HG03342 (cell line): Measurements from ENCODE around the gene RPL32.
A peak's percentile ranks its signal among the peaks of the same experiment; 100 is the strongest.
"Not testable (repeated sequence)": the region's sequence is repeated elsewhere in the genome, so short reads cannot be mapped to it uniquely, and the experiment has no call there.

Source experiments
- ATAC-seq: cut with Tn5 transposase; IDR thresholded peaks from one replicate; pipeline ENCODE4 v1.9.1; 2021; ENCODE audit warnings: mild to moderate bottlenecking, moderate library complexity; ENCODE audit not compliant: unreplicated experiment

RPL32 gene

GRCh38 chr3:12841149-12841969 lies at the start of gene RPL32:
Gene RPL32, minus strand, starts transcription at chr3:12841565. Its CDS starts 1,328 bp downstream, at chr3:12840237.
- peak; percentile 83 for ATAC-seq

GRCh38 chr3:12890610-12891390 lies 49.4 kb upstream of the RPL32 start:
- no peak for ATAC-seq

GRCh38 chr3:12886736-12887135 lies 45.4 kb upstream of the RPL32 start:
- ATAC-seq = no peak

GRCh38 chr3:12886106-12886679 lies 44.8 kb upstream of the RPL32 start:
- ATAC-seq = peak; percentile 48

GRCh38 chr3:12885583-12885930 lies 44.2 kb upstream of the RPL32 start:
- ATAC-seq = no peak

- ATAC-seq = no peak
These were observed 43.6 kb upstream of the RPL32 start for GRCh38 chr3:12884790-12885582.

GRCh38 chr3:12884186-12884680 lies 42.9 kb upstream of the RPL32 start:
- no peak for ATAC-seq

- ATAC-seq = no peak
These were observed 41.3 kb upstream of the RPL32 start for GRCh38 chr3:12882336-12883310.

- not testable (repeated sequence) for ATAC-seq
These were observed 40.5 kb upstream of the RPL32 start for GRCh38 chr3:12881858-12882257.

- ATAC-seq = no peak
These were observed 37.9 kb upstream of the RPL32 start for GRCh38 chr3:12879191-12879815.

- not testable (repeated sequence) for ATAC-seq
These were observed 37.4 kb upstream of the RPL32 start for GRCh38 chr3:12878758-12879157.

- ATAC-seq = no peak
These were observed 36.8 kb upstream of the RPL32 start for GRCh38 chr3:12878141-12878574.

GRCh38 chr3:12877040-12877439 lies 35.7 kb upstream of the RPL32 start:
- no peak for ATAC-seq

GRCh38 chr3:12875857-12876836 lies 34.8 kb upstream of the RPL32 start:
- no peak for ATAC-seq

- ATAC-seq = no peak
These were observed 30.1 kb upstream of the RPL32 start for GRCh38 chr3:12871404-12871983.

GRCh38 chr3:12870942-12871341 lies 29.6 kb upstream of the RPL32 start:
- ATAC-seq = no peak

GRCh38 chr3:12869035-12869621 lies 27.8 kb upstream of the RPL32 start:
- ATAC-seq = peak; percentile 54
